Measurements from ENCODE around the gene INSR. TPM values are rescaled to one million over a fixed set of nuclear protein-coding genes. Genes with fewer than 3 reads are reported as not detected.

Gene INSR
- total and polyA plus RNA-seq, 4 donors: 5.8 to 64.6 (median 20.9) TPM

GRCh38 chr19:7257148-7258040 is 36.8 kb downstream of the INSR start:
- TF ChIP-seq CTCF (IDR thresholded peaks at IDR 0.05; ENCODE audit: control extremely low read depth, extremely low read depth): no peak
- no peaks in the 10 kb centered on the region for H3K36me3 ChIP-seq (ENCODE audit: control insufficient read depth in 4 of 4, insufficient read depth in 4 of 4, low read length in 4 of 4)
- peaks cover 0 to 17% (median 0%) of the 10 kb centered on the region in 5 donors for H3K4me1 ChIP-seq (ENCODE audit: control insufficient read depth in 5 of 5, insufficient read depth in 5 of 5, low read length in 5 of 5)
- DNase-seq (no peak), ATAC-seq (ENCODE audit: insufficient read depth, low FRiP score) (no peak)
- no peak overlapping the region for H3K27ac ChIP-seq (ENCODE audit: low read depth in 1 of 2, low read length in 1 of 2)
- no peaks in the 10 kb centered on the region for H3K27me3 ChIP-seq (ENCODE audit: control insufficient read depth in 3 of 3, insufficient read depth in 3 of 3, low read length in 2 of 3)
- H3K9ac ChIP-seq (ENCODE audit: insufficient read depth in 1 of 2, low read length in 2 of 2): no peak overlapping the region
- WGBS, 2 donors: 69 to 83% methylated on average over 17 of the region's 17 CpGs
- H3K4me3 ChIP-seq: no peak overlapping the region
- H3K9me3 ChIP-seq (ENCODE audit: control insufficient read depth in 4 of 4, insufficient read depth in 3 of 4, low read length in 3 of 4): no peaks in the 10 kb centered on the region

- Histone ChIP-seq H3K27me3 (ENCODE audit: control insufficient read depth in 3 of 3, insufficient read depth in 3 of 3, low read length in 2 of 3) (no peaks in the 10 kb centered on the region), H3K4me3 (no peak overlapping the region), H3K27ac (ENCODE audit: low read depth in 1 of 2, low read length in 1 of 2) (no peak overlapping the region), H3K4me1 (ENCODE audit: control insufficient read depth in 5 of 5, insufficient read depth in 5 of 5, low read length in 5 of 5) (peaks cover 0 to 13% (median 0%) of the 10 kb centered on the region in 5 donors), H3K9me3 (ENCODE audit: control insufficient read depth in 4 of 4, insufficient read depth in 3 of 4, low read length in 3 of 4) (no peaks in the 10 kb centered on the region), H3K9ac (ENCODE audit: insufficient read depth in 1 of 2, low read length in 2 of 2) (no peak overlapping the region), H3K36me3 (ENCODE audit: control insufficient read depth in 4 of 4, insufficient read depth in 4 of 4, low read length in 4 of 4) (no peaks in the 10 kb centered on the region)
- 96 to 99% methylated on average over 6 of the region's 6 CpGs for WGBS, 2 donors
- ATAC-seq (ENCODE audit: insufficient read depth, low FRiP score): no peak
- no peak for DNase-seq
- TF ChIP-seq CTCF (IDR thresholded peaks at IDR 0.05; ENCODE audit: control extremely low read depth, extremely low read depth): no peak
Observed at GRCh38 chr19:7255631-7256030, 38.6 kb downstream of the INSR start.

GRCh38 chr19:7255119-7255518 is 39.1 kb downstream of the INSR start:
- DNase-seq (no peak), ATAC-seq (ENCODE audit: insufficient read depth, low FRiP score) (no peak)
- Histone ChIP-seq H3K27ac (ENCODE audit: low read depth in 1 of 2, low read length in 1 of 2) (no peak overlapping the region), H3K27me3 (ENCODE audit: control insufficient read depth in 3 of 3, insufficient read depth in 3 of 3, low read length in 2 of 3) (no peaks in the 10 kb centered on the region), H3K4me3 (no peak overlapping the region), H3K9ac (ENCODE audit: insufficient read depth in 1 of 2, low read length in 2 of 2) (no peak overlapping the region), H3K36me3 (ENCODE audit: control insufficient read depth in 4 of 4, insufficient read depth in 4 of 4, low read length in 4 of 4) (no peaks in the 10 kb centered on the region), H3K9me3 (ENCODE audit: control insufficient read depth in 4 of 4, insufficient read depth in 3 of 4, low read length in 3 of 4) (no peaks in the 10 kb centered on the region), H3K4me1 (ENCODE audit: control insufficient read depth in 5 of 5, insufficient read depth in 5 of 5, low read length in 5 of 5) (peaks cover 0 to 13% (median 0%) of the 10 kb centered on the region in 5 donors)
- WGBS, 2 donors: 80 to 82% methylated on average over 8 of the region's 8 CpGs
- TF ChIP-seq CTCF (IDR thresholded peaks at IDR 0.05; ENCODE audit: control extremely low read depth, extremely low read depth): no peak

Measured in lung (tissue), 12 donors.